ENCODE measurements around the gene ZCWPW2.

Gene ZCWPW2

DNA sequence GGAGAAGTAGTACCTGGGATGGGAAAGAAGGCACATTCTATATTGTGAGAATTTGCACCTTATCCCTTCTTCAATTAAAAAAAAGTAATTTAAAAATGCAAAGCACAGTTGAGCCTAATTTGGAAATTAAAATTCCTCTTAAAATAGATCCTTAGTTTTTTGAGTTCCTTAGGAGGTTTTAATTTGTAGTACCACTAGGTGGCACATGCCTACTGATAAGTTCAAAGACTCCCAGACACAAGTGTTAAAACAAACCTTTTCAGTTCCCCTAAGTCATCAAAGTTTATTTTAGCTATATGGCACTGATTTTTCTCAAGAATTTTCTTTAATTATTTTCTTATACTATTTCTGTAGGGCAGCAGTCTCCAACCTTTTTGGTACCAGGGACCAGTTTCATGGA is 127.7 kb downstream of the ZCWPW2 start:
- no peaks in the 10 kb centered on the region for H3K27me3 Mint-ChIP-seq
- no peak for DNase-seq (ENCODE audit: low spot score in 2 of 2)
- no peak overlapping the region for H3K27ac Mint-ChIP-seq

DNA sequence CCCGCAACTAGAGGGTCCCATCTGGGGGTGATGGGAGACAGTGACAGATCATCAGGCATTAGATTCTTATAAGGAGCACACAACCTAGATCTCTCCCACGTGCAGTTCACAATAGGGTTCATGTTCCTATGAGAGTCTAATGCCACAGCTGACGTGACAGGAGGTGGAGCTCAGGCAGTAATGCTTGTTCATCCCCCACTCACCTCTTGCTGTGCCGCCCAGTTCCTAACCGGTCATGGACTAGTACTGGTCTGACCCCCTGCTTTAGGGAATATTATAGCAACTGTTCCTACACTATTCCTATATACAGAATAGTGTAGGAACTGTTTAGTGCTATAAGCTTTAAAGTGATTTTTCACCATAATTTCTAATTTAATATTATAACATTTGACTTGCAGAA is 128.2 kb downstream of the ZCWPW2 start:
- H3K27me3 Mint-ChIP-seq = no peaks in the 10 kb centered on the region
- peaks cover 4% of the 10 kb centered on the region for H3K9me3 Mint-ChIP-seq
- no peaks in the 10 kb centered on the region for H3K36me3 Mint-ChIP-seq
- H3K4me1 Mint-ChIP-seq = no peaks in the 10 kb centered on the region
- DNase-seq (ENCODE audit: low spot score in 2 of 2) = no peak
- H3K27ac Mint-ChIP-seq = no peak overlapping the region
- no peak overlapping the region for H3K4me3 Mint-ChIP-seq
- no peak for ATAC-seq (ENCODE audit: low read depth)

More for the DNA sequence above, 127.7 kb downstream of the ZCWPW2 start:
- Mint-ChIP-seq H3K36me3 (no peaks in the 10 kb centered on the region), H3K9me3 (peaks cover 4% of the 10 kb centered on the region), H3K4me3 (no peak overlapping the region), H3K4me1 (no peaks in the 10 kb centered on the region)
- ATAC-seq (ENCODE audit: low read depth) = no peak

DNA sequence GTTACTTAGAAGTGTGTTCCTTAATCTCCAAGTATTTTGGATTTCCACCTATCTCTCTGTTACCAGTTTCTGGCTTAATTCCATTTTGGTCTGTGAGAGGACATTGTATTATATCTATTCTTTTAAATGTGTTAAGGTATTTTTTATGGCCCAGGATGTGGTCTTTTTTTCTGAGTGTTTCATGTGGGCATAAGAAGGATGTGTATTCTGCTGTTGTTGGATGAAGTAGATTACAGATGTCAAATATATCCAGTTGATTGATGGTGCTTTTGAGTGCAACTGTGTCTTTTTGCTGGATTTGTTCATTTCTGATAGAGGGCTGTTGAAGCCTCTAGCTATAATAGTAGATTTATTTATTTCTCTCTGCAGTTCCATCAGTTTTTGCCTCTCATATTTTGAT is 136.6 kb downstream of the ZCWPW2 start:
- no peaks in the 10 kb centered on the region for H3K27me3 Mint-ChIP-seq

DNA sequence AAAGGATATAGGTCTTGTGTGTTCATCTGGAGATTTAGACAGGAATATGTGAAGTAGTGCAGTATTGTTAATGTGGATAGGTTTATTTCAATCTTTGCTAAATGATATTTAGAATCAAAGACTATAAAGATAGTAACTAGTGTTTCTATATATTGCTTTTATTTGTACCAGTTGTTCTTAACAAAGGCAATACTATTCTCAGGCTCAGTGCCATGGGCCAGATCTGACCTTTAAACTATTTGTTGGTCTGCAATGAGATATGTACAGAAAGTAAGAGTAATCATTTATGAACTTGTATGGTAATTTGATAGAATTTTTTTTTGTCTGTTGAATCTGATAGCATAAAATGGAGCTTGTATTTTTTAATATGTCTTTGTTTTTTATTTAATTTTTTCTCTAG is 146.8 kb downstream of the ZCWPW2 start:
- Mint-ChIP-seq H3K36me3 (no peaks in the 10 kb centered on the region), H3K4me1 (no peaks in the 10 kb centered on the region), H3K4me3 (no peak overlapping the region)

More for the DNA sequence above, 136.6 kb downstream of the ZCWPW2 start:
- no peaks in the 10 kb centered on the region for H3K4me1 Mint-ChIP-seq
- DNase-seq (ENCODE audit: low spot score in 2 of 2) = no peak
- ATAC-seq (ENCODE audit: low read depth) = no peak
- H3K36me3 Mint-ChIP-seq = no peaks in the 10 kb centered on the region
- no peak overlapping the region for H3K4me3 Mint-ChIP-seq
- H3K27ac Mint-ChIP-seq = no peak overlapping the region
- peaks cover 5% of the 10 kb centered on the region for H3K9me3 Mint-ChIP-seq

DNA sequence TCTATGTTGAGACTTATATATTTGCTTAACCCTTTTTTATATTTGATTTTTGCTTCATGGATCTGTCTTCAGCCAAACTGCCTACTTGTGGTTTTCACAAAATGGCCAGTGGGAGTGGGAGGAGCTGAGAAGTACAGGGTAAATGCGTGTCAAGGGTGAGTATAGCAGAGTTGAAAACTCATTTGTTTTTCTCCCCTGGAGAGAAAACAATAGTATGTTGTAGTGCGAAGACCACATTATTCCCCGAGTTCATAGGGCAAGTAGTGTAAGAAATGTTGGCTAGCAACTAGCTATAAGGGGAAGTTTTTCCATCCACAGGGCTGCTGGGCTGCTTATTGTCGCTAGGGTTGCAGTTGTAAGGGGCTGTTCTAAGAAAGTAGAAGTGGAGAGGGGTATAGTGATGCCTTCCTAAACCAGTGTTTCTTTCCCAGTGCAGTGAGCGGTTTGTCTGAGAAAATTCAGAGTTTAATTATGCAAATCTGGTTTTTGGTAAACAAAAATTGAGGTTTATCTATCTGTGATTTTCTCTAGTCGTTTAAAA is 153.9 kb downstream of the ZCWPW2 start:
- Mint-ChIP-seq H3K27me3 (no peaks in the 10 kb centered on the region), H3K36me3 (no peaks in the 10 kb centered on the region), H3K4me1 (no peaks in the 10 kb centered on the region), H3K9me3 (no peaks in the 10 kb centered on the region), H3K27ac (no peak overlapping the region), H3K4me3 (no peak overlapping the region)
- no peak for DNase-seq (ENCODE audit: low spot score in 2 of 2)
- no peak for ATAC-seq (ENCODE audit: low read depth)

More for the DNA sequence above, 146.8 kb downstream of the ZCWPW2 start:
- Mint-ChIP-seq H3K27me3 (no peaks in the 10 kb centered on the region), H3K9me3 (peaks cover 1% of the 10 kb centered on the region), H3K27ac (no peak overlapping the region)
- ATAC-seq (ENCODE audit: low read depth) (no peak), DNase-seq (ENCODE audit: low spot score in 2 of 2) (no peak)

DNA sequence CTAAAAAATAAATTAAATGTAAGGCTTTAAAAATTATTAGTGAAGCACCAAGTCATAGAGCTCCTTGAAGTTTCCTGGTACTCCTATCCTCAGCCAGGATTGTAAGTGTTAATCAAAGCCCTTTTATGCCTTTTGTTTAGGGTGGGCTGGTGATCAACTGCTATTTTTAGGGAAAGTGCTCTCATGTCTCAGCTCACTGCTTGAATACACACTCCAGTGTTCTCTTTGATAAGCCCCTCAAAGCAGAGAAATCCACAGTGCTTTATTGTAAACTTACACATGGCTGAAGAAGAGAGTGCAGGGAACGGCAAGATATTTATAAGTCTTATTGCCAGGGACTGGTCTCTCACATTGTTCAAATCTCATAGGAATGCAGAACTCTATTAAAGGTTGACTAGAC is 156.5 kb downstream of the ZCWPW2 start:
- ATAC-seq (ENCODE audit: low read depth) (no peak), DNase-seq (ENCODE audit: low spot score in 2 of 2) (no peak)
- Mint-ChIP-seq H3K27me3 (no peaks in the 10 kb centered on the region), H3K4me3 (no peak overlapping the region), H3K27ac (no peak overlapping the region), H3K9me3 (no peaks in the 10 kb centered on the region), H3K4me1 (no peaks in the 10 kb centered on the region), H3K36me3 (no peaks in the 10 kb centered on the region)

DNA sequence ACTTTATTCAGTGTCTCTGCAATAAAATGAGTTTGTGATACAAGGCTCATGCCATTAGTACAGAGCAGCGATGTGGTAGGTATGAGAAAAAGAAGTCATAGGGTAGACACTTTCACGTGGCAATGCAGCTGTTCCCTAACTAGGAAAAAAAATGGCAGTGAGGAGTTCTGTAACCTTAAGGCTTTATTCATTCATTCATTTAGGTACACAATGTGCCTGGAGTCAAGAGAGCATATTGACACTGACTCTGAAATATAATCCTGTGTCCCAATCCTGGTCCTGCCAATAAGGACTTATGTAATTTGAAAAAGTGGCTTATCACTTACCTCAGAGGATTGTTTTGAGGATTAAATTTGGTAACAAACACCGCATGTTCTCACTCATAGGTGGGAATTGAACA is 173.1 kb downstream of the ZCWPW2 start:
- Mint-ChIP-seq H3K27me3 (no peaks in the 10 kb centered on the region), H3K9me3 (no peaks in the 10 kb centered on the region), H3K36me3 (no peaks in the 10 kb centered on the region), H3K4me3 (no peak overlapping the region), H3K4me1 (no peaks in the 10 kb centered on the region), H3K27ac (no peak overlapping the region)
- ATAC-seq (ENCODE audit: low read depth) = no peak
- no peak for DNase-seq (ENCODE audit: low spot score in 2 of 2)

DNA sequence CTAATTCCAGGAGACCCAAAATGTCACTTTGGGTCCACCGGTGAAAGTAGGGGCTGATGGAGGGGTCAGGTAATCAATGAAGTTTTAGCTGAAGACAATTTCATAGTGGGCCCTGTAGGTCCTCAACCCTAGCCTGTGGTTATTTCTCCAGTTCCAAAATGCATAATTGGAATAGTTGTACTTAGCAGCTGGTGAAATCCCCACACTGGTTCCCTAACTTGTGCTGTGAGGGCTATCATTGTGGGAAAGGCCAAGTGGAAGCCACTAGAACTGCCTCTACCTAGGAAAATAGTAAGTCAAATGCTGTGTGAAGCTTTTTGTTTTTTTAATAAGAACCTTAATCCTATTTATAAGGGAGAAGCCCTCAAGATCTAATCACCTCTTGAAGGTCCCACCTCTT is 193.8 kb downstream of the ZCWPW2 start:
- Mint-ChIP-seq H3K27ac (no peak overlapping the region), H3K4me3 (no peak overlapping the region), H3K9me3 (peaks cover 9% of the 10 kb centered on the region), H3K27me3 (no peaks in the 10 kb centered on the region), H3K36me3 (no peaks in the 10 kb centered on the region), H3K4me1 (no peaks in the 10 kb centered on the region)
- ATAC-seq (ENCODE audit: low read depth) = no peak
- no peak for DNase-seq (ENCODE audit: low spot score in 2 of 2)

DNA sequence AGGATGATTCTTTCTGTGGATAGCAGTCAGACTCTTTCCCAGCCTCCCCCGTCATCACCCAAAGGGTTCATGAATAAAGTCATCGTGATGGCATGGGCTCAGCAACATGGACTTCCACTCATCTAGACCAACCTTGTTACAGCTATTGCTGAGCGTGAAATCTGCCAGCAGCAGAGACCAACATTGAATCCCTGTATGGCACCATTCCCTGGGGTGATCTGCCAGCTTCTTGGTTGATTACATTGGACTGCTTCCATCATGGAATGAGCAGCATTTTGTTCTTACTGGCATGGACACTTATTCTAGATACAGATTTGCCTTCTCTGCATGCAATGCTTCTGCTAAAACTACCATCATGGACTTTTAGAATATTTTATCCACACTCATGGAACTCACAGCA is 195.7 kb downstream of the ZCWPW2 start:
- no peak overlapping the region for H3K27ac Mint-ChIP-seq
- H3K36me3 Mint-ChIP-seq = no peaks in the 10 kb centered on the region
- no peaks in the 10 kb centered on the region for H3K4me1 Mint-ChIP-seq
- no peak overlapping the region for H3K4me3 Mint-ChIP-seq
- no peaks in the 10 kb centered on the region for H3K27me3 Mint-ChIP-seq
- no peak for ATAC-seq (ENCODE audit: low read depth)
- DNase-seq (ENCODE audit: low spot score in 2 of 2) = no peak
- peaks cover 10% of the 10 kb centered on the region for H3K9me3 Mint-ChIP-seq

DNA sequence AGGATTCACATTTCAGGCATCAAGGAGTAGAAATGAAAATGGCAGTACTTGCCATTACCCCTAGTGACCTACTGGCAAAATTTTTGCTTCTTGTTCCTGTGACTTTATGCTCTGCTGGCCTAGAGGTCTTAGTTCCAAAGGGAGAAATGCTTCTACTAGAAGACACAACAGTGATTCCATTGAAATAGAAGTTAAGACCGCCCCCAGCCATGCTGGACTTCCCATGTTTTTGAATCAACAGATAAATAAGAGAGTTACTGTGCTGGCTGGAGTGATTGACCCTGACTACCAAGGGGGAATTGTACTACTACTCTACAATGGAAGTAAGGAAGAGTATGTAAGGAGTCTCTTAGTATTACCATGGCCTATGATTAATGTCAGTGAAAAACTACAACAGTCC is 196.3 kb downstream of the ZCWPW2 start:
- no peak for DNase-seq (ENCODE audit: low spot score in 2 of 2)
- Mint-ChIP-seq H3K27ac (no peak overlapping the region), H3K4me1 (no peaks in the 10 kb centered on the region), H3K4me3 (no peak overlapping the region), H3K36me3 (no peaks in the 10 kb centered on the region), H3K9me3 (peaks cover 10% of the 10 kb centered on the region), H3K27me3 (no peaks in the 10 kb centered on the region)
- ATAC-seq (ENCODE audit: low read depth) = no peak

DNA sequence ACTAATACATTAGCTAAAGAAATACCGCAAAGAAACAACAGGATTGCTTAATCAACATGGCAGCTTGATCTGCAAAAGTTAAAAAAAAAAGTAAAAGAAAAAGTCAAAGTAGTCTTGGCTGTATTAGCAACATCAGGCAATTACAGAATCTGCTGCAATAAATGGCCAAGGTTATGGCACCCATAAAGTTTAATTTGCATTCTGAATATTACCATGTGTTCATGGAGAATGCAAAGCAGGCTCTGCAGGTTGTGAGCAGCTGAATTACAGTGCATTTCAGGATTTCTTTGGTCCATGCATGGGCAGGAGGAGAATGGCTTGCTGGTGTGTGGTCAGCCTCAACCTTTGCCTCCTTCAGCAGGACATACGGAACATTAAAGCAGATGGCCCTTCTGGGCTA is 199.2 kb downstream of the ZCWPW2 start:
- ATAC-seq (ENCODE audit: low read depth) (no peak), DNase-seq (ENCODE audit: low spot score in 2 of 2) (no peak)
- H3K36me3 Mint-ChIP-seq = no peaks in the 10 kb centered on the region
- H3K27ac Mint-ChIP-seq = no peak overlapping the region
- H3K27me3 Mint-ChIP-seq = no peaks in the 10 kb centered on the region
- H3K4me3 Mint-ChIP-seq = no peak overlapping the region
- H3K9me3 Mint-ChIP-seq = peaks cover 12% of the 10 kb centered on the region
- H3K4me1 Mint-ChIP-seq = no peaks in the 10 kb centered on the region

DNA sequence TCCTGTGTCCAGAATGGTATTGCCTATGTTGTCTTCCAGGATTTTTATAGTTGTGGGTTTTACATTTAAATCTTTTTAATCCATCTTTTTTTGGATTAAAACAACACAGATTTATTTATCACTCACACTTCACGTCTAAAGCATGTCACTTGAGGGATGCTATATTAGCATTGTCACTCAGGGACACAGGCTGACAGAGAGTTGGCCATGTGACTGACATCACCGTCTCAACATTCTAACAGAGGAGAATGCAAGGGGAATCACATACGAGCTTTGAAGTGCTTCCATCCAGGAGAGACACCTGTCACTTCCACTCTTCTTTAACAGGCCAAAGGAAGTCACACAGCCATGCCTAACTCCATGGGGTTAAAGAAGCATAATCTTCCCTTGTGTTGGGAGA is 204.7 kb downstream of the ZCWPW2 start:
- no peak for ATAC-seq (ENCODE audit: low read depth)
- no peak overlapping the region for H3K27ac Mint-ChIP-seq
- H3K9me3 Mint-ChIP-seq = peaks cover 9% of the 10 kb centered on the region
- no peak overlapping the region for H3K4me3 Mint-ChIP-seq
- H3K36me3 Mint-ChIP-seq = no peaks in the 10 kb centered on the region
- no peaks in the 10 kb centered on the region for H3K4me1 Mint-ChIP-seq
- no peaks in the 10 kb centered on the region for H3K27me3 Mint-ChIP-seq
- DNase-seq (ENCODE audit: low spot score in 2 of 2) = no peak

DNA sequence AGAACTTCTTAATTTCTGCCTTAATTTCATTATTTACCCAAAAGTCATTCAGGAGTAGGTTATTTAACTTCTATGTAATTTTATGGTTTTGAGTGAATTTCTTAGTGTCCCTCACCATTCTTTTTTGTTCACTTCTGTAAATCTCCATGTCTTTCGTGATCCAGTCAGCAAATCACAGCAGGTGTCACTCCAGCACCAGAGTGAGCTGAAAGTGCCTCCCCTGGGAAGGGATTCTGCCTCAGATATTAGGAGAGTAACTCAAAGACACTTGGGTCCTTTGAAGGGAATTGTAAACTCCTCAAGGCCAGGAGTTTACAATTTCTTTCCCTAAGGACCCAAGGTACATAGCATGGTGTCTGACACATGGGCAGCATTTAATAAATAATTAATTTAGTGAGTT is 207.7 kb downstream of the ZCWPW2 start:
- ATAC-seq (ENCODE audit: low read depth) = no peak
- Mint-ChIP-seq H3K36me3 (no peaks in the 10 kb centered on the region), H3K4me1 (no peaks in the 10 kb centered on the region), H3K27me3 (no peaks in the 10 kb centered on the region), H3K27ac (no peak overlapping the region), H3K9me3 (peaks cover 7% of the 10 kb centered on the region), H3K4me3 (no peak overlapping the region)
- DNase-seq (ENCODE audit: low spot score in 2 of 2) = no peak

DNA sequence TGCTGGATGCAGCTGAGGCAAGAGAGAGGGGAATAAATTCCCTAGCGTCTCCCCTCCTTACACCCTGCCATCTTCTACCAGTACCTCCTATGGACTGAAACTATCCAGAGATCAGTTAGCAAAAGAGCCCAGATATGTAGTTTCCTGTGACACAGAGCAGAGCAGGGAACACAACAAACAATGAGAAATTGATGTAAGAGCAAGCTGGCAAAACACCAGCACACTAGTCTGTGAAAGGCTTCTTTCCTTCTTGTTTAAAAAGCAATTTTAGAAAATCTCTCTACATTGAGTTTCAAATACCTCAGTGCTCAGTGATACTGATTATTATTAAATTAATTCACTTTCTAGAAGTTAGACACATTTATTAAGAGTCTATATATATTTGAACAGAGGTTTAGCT is 215.7 kb downstream of the ZCWPW2 start:
- DNase-seq (ENCODE audit: low spot score in 2 of 2) (no peak), ATAC-seq (ENCODE audit: low read depth) (no peak)
- H3K4me1 Mint-ChIP-seq = no peaks in the 10 kb centered on the region
- H3K4me3 Mint-ChIP-seq = no peak overlapping the region
- peaks cover 1% of the 10 kb centered on the region for H3K27me3 Mint-ChIP-seq
- peaks cover 6% of the 10 kb centered on the region for H3K9me3 Mint-ChIP-seq
- H3K27ac Mint-ChIP-seq = no peak overlapping the region
- no peaks in the 10 kb centered on the region for H3K36me3 Mint-ChIP-seq

DNA sequence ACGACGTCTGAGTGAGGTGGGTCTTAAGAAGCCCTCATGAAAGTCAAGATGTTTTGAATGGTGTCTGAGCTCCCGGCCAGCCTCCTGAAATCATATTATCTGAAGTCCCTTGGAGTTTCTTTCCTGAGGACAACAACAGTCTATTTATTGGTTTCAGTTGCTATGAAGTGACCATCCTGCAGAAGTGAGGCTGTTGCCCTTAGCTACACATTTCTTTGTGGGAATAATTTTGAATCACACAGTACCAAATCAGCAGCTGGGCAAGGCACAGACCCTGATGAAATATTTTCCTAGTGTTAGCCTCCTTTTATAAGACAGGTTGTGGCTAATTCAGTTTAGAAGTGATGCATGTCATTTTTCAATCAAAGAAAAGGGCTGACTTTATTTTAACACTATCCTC is 220.8 kb downstream of the ZCWPW2 start:
- no peaks in the 10 kb centered on the region for H3K4me1 Mint-ChIP-seq
- peaks cover 2% of the 10 kb centered on the region for H3K27me3 Mint-ChIP-seq
- peaks cover 4% of the 10 kb centered on the region for H3K9me3 Mint-ChIP-seq
- H3K4me3 Mint-ChIP-seq = no peak overlapping the region
- H3K36me3 Mint-ChIP-seq = no peaks in the 10 kb centered on the region
- DNase-seq (ENCODE audit: low spot score in 2 of 2) (no peak), ATAC-seq (ENCODE audit: low read depth) (no peak)
- no peak overlapping the region for H3K27ac Mint-ChIP-seq
